Neural progenitor cell (in vitro differentiated cells): ENCODE results near the gene PPFIA2.

ENCODE experiments used
- EZH2 ChIP-seq: fragments of 200-600 bp; sonication (generic); IDR thresholded peaks from 2 replicates; pipeline ENCODE4 v1.6.1; 2017; ENCODE audit warnings: antibody characterized with exemption, mild to moderate bottlenecking, moderate library complexity
- TF ChIP-seq, protein P1 (sequence below): fragments of 200-600 bp; sonication (generic); IDR thresholded peaks from 2 replicates; pipeline ENCODE4 v1.5.1; 2017; ENCODE audit warnings: antibody characterized with exemption, mild to moderate bottlenecking

DNA sequence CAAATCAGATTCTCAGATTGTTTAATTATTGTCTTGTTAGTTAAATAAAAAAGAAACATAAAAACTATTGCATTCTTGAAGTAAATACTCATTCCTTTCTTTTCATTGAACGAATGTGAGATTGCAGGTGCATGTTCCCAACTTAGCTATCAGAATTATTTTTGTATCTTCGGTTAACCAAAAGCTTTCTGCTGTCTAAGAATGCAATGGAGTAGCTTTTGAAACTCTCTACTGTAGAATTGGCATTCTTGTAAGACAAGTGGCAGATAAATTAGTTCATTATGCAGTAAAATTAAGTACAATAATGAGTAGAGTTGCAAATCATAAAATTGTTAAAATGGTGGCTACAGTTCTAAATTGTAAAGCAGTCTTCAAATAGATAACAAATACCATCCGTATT, 383.2 kb downstream of the PPFIA2 start:
- TF ChIP-seq, protein P1, sequence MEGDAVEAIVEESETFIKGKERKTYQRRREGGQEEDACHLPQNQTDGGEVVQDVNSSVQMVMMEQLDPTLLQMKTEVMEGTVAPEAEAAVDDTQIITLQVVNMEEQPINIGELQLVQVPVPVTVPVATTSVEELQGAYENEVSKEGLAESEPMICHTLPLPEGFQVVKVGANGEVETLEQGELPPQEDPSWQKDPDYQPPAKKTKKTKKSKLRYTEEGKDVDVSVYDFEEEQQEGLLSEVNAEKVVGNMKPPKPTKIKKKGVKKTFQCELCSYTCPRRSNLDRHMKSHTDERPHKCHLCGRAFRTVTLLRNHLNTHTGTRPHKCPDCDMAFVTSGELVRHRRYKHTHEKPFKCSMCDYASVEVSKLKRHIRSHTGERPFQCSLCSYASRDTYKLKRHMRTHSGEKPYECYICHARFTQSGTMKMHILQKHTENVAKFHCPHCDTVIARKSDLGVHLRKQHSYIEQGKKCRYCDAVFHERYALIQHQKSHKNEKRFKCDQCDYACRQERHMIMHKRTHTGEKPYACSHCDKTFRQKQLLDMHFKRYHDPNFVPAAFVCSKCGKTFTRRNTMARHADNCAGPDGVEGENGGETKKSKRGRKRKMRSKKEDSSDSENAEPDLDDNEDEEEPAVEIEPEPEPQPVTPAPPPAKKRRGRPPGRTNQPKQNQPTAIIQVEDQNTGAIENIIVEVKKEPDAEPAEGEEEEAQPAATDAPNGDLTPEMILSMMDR, result no peak
- TF ChIP-seq EZH2, result no peak
